PC-3 (cell line): ENCODE results near the gene SRSF8.
"Not testable (repeated sequence)": the region's sequence is repeated elsewhere in the genome, so short reads cannot be mapped to it uniquely, and the experiment has no call there.

Experiments used
- CTCF ChIP-seq: fragments of 300-600 bp; sonication (generic); conservative IDR thresholded peaks from 2 replicates; pipeline ENCODE4 v1.5.1; 2017; ENCODE audit warnings: antibody characterized with exemption, low read depth, mild to moderate bottlenecking, low read length
- EZH2 ChIP-seq: fragments of 300-600 bp; sonication (generic); IDR thresholded peaks from one replicate; pipeline ENCODE4 v1.6.1; 2017; ENCODE audit warnings: antibody characterized with exemption, mild to moderate bottlenecking, low read length; ENCODE audit not compliant: unreplicated experiment
- EZH2phosphoT487 ChIP-seq: fragments of 300-600 bp; sonication (generic); IDR thresholded peaks from 2 replicates; pipeline ENCODE4 v1.6.1; 2018; ENCODE audit warnings: mild to moderate bottlenecking, antibody characterized with exemption, low read length, borderline replicate concordance

- not testable (repeated sequence) for TF ChIP-seq EZH2, CTCF, EZH2phosphoT487
Measured at GRCh38 chr11:95049122-95049521, 17.6 kb upstream of the SRSF8 start, which contains the start of gene KDM4F.
